Myocyte (in vitro differentiated cells): Measurements from ENCODE around the gene ADORA3. TPM values are rescaled to one million over a fixed set of nuclear protein-coding genes. Genes with fewer than 3 reads are reported as not detected.

ENCODE experiments used
- DNase-seq: peaks from one replicate; pipeline ENCODE4 v3.0.0-alpha.2; 2012; ENCODE audit warnings: low read depth
- total RNA-seq: library from RNA; depleted of rRNA; stranded (reverse); fragments of >200 nt; gene quantifications from 2 replicates; pipeline ENCODE4 v1.2.3, GENCODE V29; 2014

ADORA3 gene
- total RNA-seq, 1 donor from 2014 or later = not detected

DNA sequence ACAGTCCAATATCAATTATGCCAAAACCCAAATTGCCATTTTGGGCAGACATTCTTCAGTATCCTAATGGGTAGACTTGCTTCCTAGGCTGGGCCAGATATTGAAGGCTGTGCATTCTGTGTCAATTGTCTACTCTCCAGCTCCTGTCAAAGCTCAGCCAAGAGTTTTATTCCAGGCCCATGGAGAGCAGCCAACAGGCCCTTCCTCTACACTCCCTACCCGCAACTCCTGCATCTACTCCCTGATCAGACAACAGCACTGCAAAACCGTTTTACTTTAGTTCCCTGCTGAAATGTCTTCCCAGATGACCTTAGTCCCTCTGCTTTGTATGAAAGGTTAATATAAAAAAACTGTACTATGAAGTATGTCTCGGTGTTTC lies 6.6 kb upstream of the ADORA3 start:
- DNase-seq = no peak

DNA sequence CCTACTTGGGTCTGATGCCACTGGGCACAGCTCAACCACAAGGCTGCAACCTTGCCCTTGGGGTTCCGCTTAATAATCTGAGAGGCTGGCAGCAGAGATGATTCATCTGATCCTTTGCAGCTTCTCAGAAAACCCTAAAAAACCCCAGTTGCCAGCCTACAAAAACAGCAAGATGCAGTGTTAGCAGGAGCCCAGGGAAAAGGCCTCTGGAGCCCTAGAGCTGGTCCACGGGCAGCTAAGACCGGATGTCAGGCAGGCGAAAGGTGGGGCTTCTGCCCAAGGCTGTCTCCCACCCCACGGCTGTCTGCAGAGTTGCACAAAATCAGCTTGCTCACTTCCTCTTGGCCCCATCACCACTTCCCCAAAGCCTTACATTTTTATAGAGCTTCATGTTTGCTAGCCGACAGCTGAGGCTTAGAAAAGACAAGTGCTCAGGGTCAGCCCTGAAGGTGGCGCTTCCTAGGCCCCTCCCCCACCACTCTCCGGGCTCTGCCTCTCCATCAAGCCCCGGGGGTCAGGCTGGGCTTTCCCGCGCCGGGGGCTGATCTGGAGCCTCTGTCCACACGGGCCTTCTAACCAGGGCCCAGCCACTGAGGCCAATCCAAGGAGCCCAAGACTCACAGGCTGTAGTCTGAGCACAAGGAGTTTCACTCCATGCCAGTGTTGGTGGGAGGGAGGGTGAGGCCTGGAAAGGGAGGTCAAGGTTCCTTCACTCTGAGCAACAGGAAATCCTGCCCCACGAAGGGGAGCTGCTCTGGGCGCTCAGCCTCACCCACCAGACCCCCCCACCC lies 4.2 kb upstream of the ADORA3 start:
- peak; percentile 78 for DNase-seq

- DNase-seq = no peak
Measured at GRCh38 chr1:111506561-111506960, 3.1 kb upstream of the ADORA3 start.

GRCh38 chr1:111505641-111506119 lies 2.2 kb upstream of the ADORA3 start:
- no peak for DNase-seq

- no peak for DNase-seq
Measured at GRCh38 chr1:111504097-111504496, 664 bp upstream of the ADORA3 start.

GRCh38 chr1:111501645-111502044 lies 1.8 kb downstream of the ADORA3 start:
- no peak for DNase-seq

- no peak for DNase-seq
Measured at GRCh38 chr1:111499026-111499785, 4.2 kb downstream of the ADORA3 start.

DNA sequence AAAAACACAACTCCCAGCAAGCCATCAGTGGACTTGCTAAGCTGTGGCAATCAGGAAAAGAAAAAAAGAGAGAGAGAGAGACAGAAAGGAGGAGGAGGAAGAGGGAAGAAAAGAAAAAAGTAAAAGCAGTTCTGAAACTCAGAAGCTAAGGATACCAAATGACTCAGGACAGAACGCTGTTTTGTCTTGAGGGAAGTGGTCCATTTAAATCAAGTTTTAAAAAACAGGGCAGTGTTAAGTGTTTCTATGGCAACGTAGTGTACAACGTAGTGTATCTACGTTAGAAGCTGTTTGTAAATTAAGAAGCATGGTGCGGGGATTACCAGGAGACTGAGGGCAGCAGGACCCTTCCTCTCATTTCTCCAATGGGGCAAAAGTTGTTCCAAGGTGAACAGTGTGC lies 5.8 kb downstream of the ADORA3 start:
- no peak for DNase-seq

GRCh38 chr1:111496398-111496797 lies 7.0 kb downstream of the ADORA3 start:
- DNase-seq = no peak

DNA sequence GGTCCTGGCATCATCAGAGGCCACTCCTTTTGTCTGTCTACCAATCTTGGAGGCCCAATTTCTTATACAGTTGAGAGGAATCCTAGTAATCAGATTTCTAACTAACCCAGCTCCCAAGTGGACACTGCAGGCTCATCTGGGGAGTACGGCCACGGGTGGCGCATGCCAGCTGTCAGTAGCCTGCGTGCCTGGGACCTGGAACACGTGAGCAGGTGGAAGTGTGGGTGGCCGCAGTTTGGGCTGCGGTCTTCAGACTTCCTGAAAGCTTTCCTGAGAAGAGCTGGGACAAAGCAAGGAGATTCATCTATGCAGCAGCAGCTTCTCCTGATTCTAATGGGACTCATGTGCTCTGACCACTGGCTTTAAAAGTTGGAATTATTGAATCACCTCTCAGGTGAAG lies 12.4 kb downstream of the ADORA3 start:
- DNase-seq = no peak

GRCh38 chr1:111490220-111490619 lies 13.2 kb downstream of the ADORA3 start:
- DNase-seq = no peak

DNA sequence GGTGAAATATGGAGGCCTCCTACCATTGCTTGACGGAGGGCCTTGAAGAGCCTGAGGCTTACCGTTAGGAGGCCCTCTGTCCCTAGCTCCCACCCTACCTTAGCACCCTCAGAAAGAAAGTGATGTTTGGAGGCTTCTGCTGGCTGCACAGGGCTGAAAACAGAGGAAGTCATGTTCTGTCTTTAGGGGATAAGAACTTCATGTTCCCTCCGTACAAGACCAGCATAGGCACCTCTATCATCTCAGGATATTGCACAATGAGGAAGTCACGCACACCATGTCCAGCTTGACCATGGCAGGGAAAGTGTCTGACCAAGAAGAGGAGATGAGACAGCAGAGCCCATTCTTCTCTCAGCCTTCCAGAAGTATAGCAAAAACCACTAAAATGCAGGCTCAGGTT lies 13.8 kb downstream of the ADORA3 start:
- no peak for DNase-seq

DNA sequence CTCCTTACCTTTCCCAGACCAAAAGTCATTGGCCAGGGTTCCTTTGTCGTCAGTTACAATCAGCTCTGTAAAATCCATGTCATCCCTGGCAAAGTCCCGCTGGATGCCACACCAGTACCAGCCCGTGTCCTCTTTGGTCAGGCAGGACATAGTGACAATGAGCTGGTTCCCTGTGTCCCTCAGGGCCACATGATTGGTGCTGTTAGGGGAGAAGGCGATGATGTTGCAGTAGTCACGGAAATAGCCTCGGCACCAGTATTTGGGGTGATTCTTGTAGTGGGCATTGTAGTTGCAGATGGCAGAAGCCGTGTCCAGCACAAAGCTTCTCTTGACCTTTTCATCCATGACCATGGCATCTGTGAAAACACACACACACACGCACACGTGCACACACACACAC lies 14.8 kb downstream of the ADORA3 start:
- DNase-seq = no peak

GRCh38 chr1:111487133-111487532 lies 16.3 kb downstream of the ADORA3 start:
- DNase-seq = no peak

DNA sequence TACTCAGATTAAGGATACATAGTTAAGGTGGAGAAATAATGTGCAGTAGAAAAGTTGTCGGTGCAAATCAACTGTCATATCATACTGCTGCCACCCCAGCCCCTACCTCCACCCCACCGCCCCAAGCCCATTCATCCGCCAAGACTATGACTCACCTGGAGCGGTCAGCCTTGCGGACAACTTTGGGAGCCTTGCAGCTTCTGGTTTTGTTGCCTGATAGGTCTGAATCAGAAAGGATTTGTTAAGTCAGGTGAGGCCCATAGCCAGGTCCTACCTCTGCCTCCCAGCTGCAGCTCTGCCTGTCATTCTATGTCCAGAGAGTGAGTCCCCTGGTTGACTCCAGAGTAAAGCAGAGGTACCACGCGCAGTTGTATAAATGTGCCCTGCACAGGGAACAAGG lies 17.0 kb downstream of the ADORA3 start:
- DNase-seq = no peak

DNA sequence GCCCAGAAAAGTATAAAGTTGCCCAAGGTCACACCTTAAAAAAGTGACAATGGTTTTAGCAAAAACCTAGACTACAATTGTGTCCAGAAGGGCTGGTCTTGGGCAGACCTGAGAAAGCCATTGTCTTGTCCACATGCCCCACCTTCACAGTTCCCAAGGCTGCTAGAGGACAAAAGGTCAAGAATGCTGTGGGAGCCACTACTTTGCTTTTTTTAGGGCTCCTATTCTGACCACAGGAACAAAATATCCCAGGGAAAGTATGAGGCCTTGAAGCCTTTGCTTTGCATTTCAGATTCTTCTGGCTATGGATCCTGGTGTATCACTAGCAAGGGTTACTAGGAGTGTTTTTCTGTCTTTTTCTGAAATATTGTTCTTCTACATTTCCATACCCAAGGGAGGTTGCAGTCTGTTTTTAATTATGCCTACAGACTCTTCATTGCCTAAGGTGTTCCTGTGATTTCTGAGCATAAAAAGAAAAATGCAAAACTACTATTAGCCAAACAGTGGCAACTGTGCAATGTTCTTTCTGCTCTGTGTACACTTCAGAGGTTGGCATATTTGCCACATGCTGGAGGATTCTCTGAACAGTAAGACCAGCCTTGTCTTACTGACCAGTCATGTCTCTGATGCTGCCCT lies 18.9 kb downstream of the ADORA3 start:
- DNase-seq = peak; percentile 53

DNA sequence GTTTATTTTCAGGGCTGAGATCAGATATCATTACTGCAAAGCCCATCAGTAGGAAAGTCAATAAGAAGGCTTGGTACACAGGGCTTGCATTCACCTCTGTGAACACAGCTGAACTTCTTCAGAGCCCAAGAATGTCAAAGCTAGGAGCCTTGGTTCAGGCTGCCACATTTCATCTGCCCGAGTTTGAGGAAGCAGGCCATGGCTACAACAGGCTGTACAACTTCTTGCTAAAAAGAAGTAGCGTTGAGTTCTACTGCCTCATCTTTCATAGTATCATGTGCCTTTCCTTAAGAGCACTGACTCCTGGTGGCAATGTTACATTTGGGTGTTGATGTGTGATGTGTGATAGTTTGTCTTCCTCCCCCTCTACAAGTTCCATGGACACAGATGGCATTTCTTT lies 19.6 kb downstream of the ADORA3 start:
- no peak for DNase-seq

DNA sequence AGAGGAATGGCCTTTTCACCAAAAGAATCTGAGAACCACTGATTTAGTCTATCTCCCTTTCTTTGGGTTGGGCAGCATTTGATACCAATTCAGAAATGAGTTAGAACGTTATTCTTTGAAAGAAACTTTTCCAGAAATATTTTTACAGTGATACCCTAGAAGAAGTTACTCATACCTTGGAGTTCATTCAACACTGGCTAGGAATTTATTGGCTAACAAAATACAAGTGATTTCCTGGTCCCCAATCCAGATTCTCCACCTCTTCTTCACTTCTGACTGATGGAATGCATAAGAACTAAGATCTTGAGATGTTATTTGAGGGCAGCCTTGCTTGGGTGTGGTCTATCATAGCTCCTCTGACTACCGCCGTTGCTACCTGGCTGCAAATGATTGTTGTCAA lies 20.3 kb downstream of the ADORA3 start:
- no peak for DNase-seq

- peak; percentile 89 for DNase-seq
Measured at GRCh38 chr1:111481387-111482221, 21.8 kb downstream of the ADORA3 start.

- DNase-seq = no peak
Measured at GRCh38 chr1:111480674-111481073, 22.8 kb downstream of the ADORA3 start.

GRCh38 chr1:111476761-111477309 lies 26.6 kb downstream of the ADORA3 start:
- no peak for DNase-seq
